H1 (cell line): ENCODE data around the gene RNFT1. TPM values are rescaled to one million over a fixed set of nuclear protein-coding genes. Genes with fewer than 3 reads are reported as not detected.

ENCODE experiments used
- CTCF ChIA-PET: fragments of 300-600 bp; sonication (Branson Sonifier 250); formaldehyde crosslinking; loops from one replicate; lab custom pipeline; 2021; ENCODE audit not compliant: partially characterized antibody; lab: Charles Lee
- POLR2A ChIA-PET: fragments of 300-600 bp; sonication (Branson Sonifier 250); formaldehyde crosslinking; loops from one replicate; lab custom pipeline; 2021; ENCODE audit warnings: inconsistent platforms; ENCODE audit not compliant: partially characterized antibody; lab: Charles Lee
- DNase-seq, 2 experiments: peaks; one replicate each; pipeline versions ENCODE4 v3.0.0 to v3.0.0-alpha.2; 2010 to 2022; ENCODE audit warnings: low spot score in 2 of 2, low read depth in 1 of 2, mixed read lengths in 1 of 2
- FAIRE-seq: peaks from 2 replicates; lab custom pipeline; 2011; peaks lifted over from hg19 to GRCh38; lab: Jason Lieb, UNC
- H2AFZ ChIP-seq: 2 replicates; pipeline ENCODE4 v1.8.1; 2012; ENCODE audit warnings: low read length, inconsistent platforms
- H2AK5ac ChIP-seq: 2 replicates; pipeline ENCODE4 v1.6.1; 2013; ENCODE audit warnings: low read depth, low read length
- H2BK120ac ChIP-seq: replicated peaks from 2 replicates; pipeline ENCODE3; 2013; ENCODE audit warnings: low read depth, low read length, inconsistent platforms
- H2BK12ac ChIP-seq: 2 replicates; pipeline ENCODE4 v1.6.1; 2013; ENCODE audit warnings: low read depth, low read length
- H2BK15ac ChIP-seq: 2 replicates; pipeline ENCODE4 v1.6.1; 2013; ENCODE audit warnings: low read length
- H2BK20ac ChIP-seq: 2 replicates; pipeline ENCODE4 v1.6.1; 2013; ENCODE audit warnings: low read length
- H2BK5ac ChIP-seq: 2 replicates; pipeline ENCODE4 v1.6.1; 2013; ENCODE audit warnings: low read depth, low read length
- H3K14ac ChIP-seq: 2 replicates; pipeline ENCODE4 v1.6.1; 2013; ENCODE audit warnings: inconsistent platforms; ENCODE audit not compliant: insufficient read length
- H3K18ac ChIP-seq: 2 replicates; pipeline ENCODE4 v1.6.1; 2013; ENCODE audit warnings: low read length; ENCODE audit errors: extremely low read depth
- H3K23ac ChIP-seq: 2 replicates; pipeline ENCODE4 v1.6.1; 2013; ENCODE audit warnings: inconsistent platforms; ENCODE audit not compliant: insufficient read length
- H3K23me2 ChIP-seq: 2 replicates; pipeline ENCODE4 v1.6.1; 2013; ENCODE audit warnings: low read depth, low read length
- H3K27ac ChIP-seq: 2 replicates; pipeline ENCODE4 v1.6.1; 2011; ENCODE audit warnings: low read depth, low read length, inconsistent platforms
- H3K27me3 ChIP-seq, 4 experiments: replicated peaks in 1 of 4; 1 replicate in 1 of 4; 2 replicates in 3 of 4; pipeline versions ENCODE4 v1.6.1 to v1.8.1; 2011 to 2013; ENCODE audit warnings: low read length in 3 of 4, mild to moderate bottlenecking in 3 of 4, inconsistent platforms in 2 of 4, mixed read lengths in 2 of 4, moderate library complexity in 1 of 4; ENCODE audit not compliant: control insufficient read depth in 3 of 4, insufficient read depth in 3 of 4; ENCODE audit errors: extremely low read depth in 1 of 4
- H3K36me3 ChIP-seq, 4 experiments: 2 replicates each; pipeline versions ENCODE4 v1.6.1 to v1.8.1; 2011 to 2013; ENCODE audit warnings: mild to moderate bottlenecking in 4 of 4, low read length in 3 of 4, moderate library complexity in 2 of 4, control low read depth in 1 of 4, inconsistent platforms in 1 of 4; ENCODE audit not compliant: insufficient read depth in 4 of 4, control insufficient read depth in 2 of 4
- H3K4ac ChIP-seq: replicated peaks from 2 replicates; pipeline ENCODE3; 2013; ENCODE audit warnings: low read length, low read depth, mixed read lengths, inconsistent platforms; ENCODE audit not compliant: insufficient read length
- H3K4me1 ChIP-seq, 4 experiments: replicated peaks in 1 of 4; 1 replicate in 1 of 4; 2 replicates in 3 of 4; pipeline versions ENCODE4 v1.6.1 to v1.8.1; 2011 to 2013; ENCODE audit warnings: low read length in 3 of 4, inconsistent platforms in 2 of 4, mixed read lengths in 1 of 4; ENCODE audit not compliant: insufficient read depth in 4 of 4, control insufficient read depth in 3 of 4
- H3K4me2 ChIP-seq, 2 experiments: 2 replicates each; pipeline versions ENCODE4 v1.6.1 to v1.8.1; 2011 to 2013; ENCODE audit warnings: low read depth in 2 of 2, low read length in 2 of 2, control low read depth in 1 of 2, inconsistent platforms in 1 of 2, mild to moderate bottlenecking in 1 of 2; ENCODE audit not compliant: insufficient read depth in 1 of 2
- H3K4me3 ChIP-seq, 4 experiments: fragments of 200-600, 300-600 bp in 1 of 4; sonication (generic), shearing (Covaris generic), sonication (Bioruptor Twin) in 1 of 4; 2 replicates each; pipeline versions ENCODE4 v1.5.1 to v1.8.1; 2011 to 2016; ENCODE audit warnings: low read length in 4 of 4, low read depth in 3 of 4, control low read depth in 2 of 4, inconsistent platforms in 2 of 4, mild to moderate bottlenecking in 2 of 4, mixed read lengths in 1 of 4, moderate library complexity in 1 of 4; ENCODE audit not compliant: insufficient read depth in 2 of 4; ENCODE audit errors: extremely low read depth in 1 of 4
- H3K56ac ChIP-seq: replicated peaks from 2 replicates; pipeline ENCODE3; 2013; ENCODE audit warnings: low read depth, mild to moderate bottlenecking, mixed read lengths, low read length, inconsistent platforms; ENCODE audit not compliant: insufficient read length
- H3K79me1 ChIP-seq: 2 replicates; pipeline ENCODE4 v1.6.1; 2013; ENCODE audit warnings: low read depth, low read length, control low read depth
- H3K79me2 ChIP-seq, 2 experiments: 2 replicates each; pipeline versions ENCODE4 v1.6.1 to v1.8.1; 2012 to 2013; ENCODE audit warnings: low read length in 2 of 2, mild to moderate bottlenecking in 2 of 2, inconsistent platforms in 1 of 2; ENCODE audit not compliant: insufficient read depth in 2 of 2, control insufficient read depth in 1 of 2
- H3K9ac ChIP-seq, 4 experiments: replicated peaks in 1 of 4; 1 replicate in 1 of 4; 2 replicates in 3 of 4; pipeline versions ENCODE4 v1.6.1 to v1.8.1; 2011 to 2013; ENCODE audit warnings: low read depth in 3 of 4, low read length in 3 of 4, control low read depth in 2 of 4, mild to moderate bottlenecking in 2 of 4, moderate library complexity in 2 of 4, inconsistent platforms in 1 of 4; ENCODE audit errors: extremely low read depth in 1 of 4
- H3K9me3 ChIP-seq, 2 experiments: 2 replicates each; pipeline versions ENCODE4 v1.6.1 to v1.8.1; 2012 to 2013; ENCODE audit warnings: mild to moderate bottlenecking in 2 of 2, moderate library complexity in 2 of 2, control low read depth in 1 of 2, inconsistent platforms in 1 of 2, low read depth in 1 of 2, low read length in 1 of 2, mixed read lengths in 1 of 2; ENCODE audit not compliant: insufficient read depth in 2 of 2
- H4K20me1 ChIP-seq, 2 experiments: replicated peaks in 1 of 2; 2 replicates each; pipeline versions ENCODE3 to v1.8.1; 2011 to 2013; ENCODE audit warnings: inconsistent platforms in 2 of 2, low read length in 2 of 2, mild to moderate bottlenecking in 1 of 2; ENCODE audit not compliant: insufficient read depth in 2 of 2, control insufficient read depth in 1 of 2
- H4K5ac ChIP-seq: 2 replicates; pipeline ENCODE4 v1.6.1; 2013; ENCODE audit warnings: low read length, low read depth, mixed read lengths, inconsistent platforms; ENCODE audit not compliant: insufficient read length
- H4K8ac ChIP-seq: 2 replicates; pipeline ENCODE4 v1.8.0; 2013; ENCODE audit warnings: mild to moderate bottlenecking, moderate library complexity, low read length, inconsistent platforms; ENCODE audit not compliant: insufficient read depth; ENCODE audit errors: extremely low read depth
- H4K91ac ChIP-seq: replicated peaks from 2 replicates; pipeline ENCODE3; 2013; ENCODE audit warnings: low read length, mixed read lengths, inconsistent platforms; ENCODE audit not compliant: insufficient read length
- ATF3 ChIP-seq: IDR thresholded peaks from 2 replicates; pipeline ENCODE4 v1.6.1; 2011; ENCODE audit warnings: low read depth, mild to moderate bottlenecking, low read length; ENCODE audit not compliant: insufficient read depth
- CBX8 ChIP-seq: fragments of 300-800, 300-1000 bp; sonication (generic); IDR thresholded peaks from 2 replicates; pipeline ENCODE4 v1.7.1; 2016; ENCODE audit warnings: low read depth, low read length, borderline replicate concordance
- CHD1 ChIP-seq: IDR thresholded peaks from 2 replicates; pipeline ENCODE4 v1.6.1; 2012; ENCODE audit warnings: low read depth, low read length, improper control_type of control experiment
- E2F6 ChIP-seq: IDR thresholded peaks from 2 replicates; pipeline ENCODE4 v1.6.1; 2012; ENCODE audit warnings: inconsistent platforms
- HDAC2 ChIP-seq, 2 experiments: fragments of 300-600 bp in 1 of 2; sonication (generic) in 1 of 2; IDR thresholded peaks; 2 replicates each; pipeline ENCODE4 v1.6.1; 2011 to 2012; ENCODE audit warnings: low read depth in 2 of 2, low read length in 2 of 2, mild to moderate bottlenecking in 2 of 2, moderate library complexity in 2 of 2, borderline replicate concordance in 1 of 2, inconsistent platforms in 1 of 2
- NRF1 ChIP-seq: IDR thresholded peaks from 2 replicates; pipeline ENCODE4 v1.6.1; 2011; ENCODE audit warnings: mild to moderate bottlenecking, low read depth, low read length, improper control_type of control experiment
- POLR2A ChIP-seq, 2 experiments: IDR thresholded peaks; 1 replicate in 1 of 2; 2 replicates in 1 of 2; pipeline ENCODE4 v1.6.1; 2011; ENCODE audit warnings: low read depth in 2 of 2, low read length in 2 of 2, mild to moderate bottlenecking in 2 of 2; ENCODE audit errors: control extremely low read depth in 1 of 2
- SUZ12 ChIP-seq: fragments of 200-600 bp; sonication (generic); IDR thresholded peaks from 2 replicates; pipeline ENCODE4 v1.6.1; 2012; ENCODE audit warnings: mild to moderate bottlenecking, inconsistent platforms, low read length, moderate library complexity, mixed read lengths
- TCF12 ChIP-seq: IDR thresholded peaks from 2 replicates; pipeline ENCODE4 v1.6.1; 2011; ENCODE audit warnings: low read depth, mild to moderate bottlenecking, low read length
- ZNF274 ChIP-seq: IDR thresholded peaks from 2 replicates; pipeline ENCODE4 v1.7.0; 2012; ENCODE audit warnings: low read length, borderline replicate concordance; ENCODE audit errors: extremely low read depth
- WGBS, 2 experiments: shearing (Covaris generic) in 1 of 2; methylation state at CpG; one replicate each; pipeline versions ENCODE4 v1.1.6 to v1.1.7; 2013 to 2015; ENCODE audit warnings: low lambda C conversion rate in 2 of 2, mixed read lengths in 2 of 2, inconsistent platforms in 1 of 2, low coverage in 1 of 2, missing lambda C conversion rate in 1 of 2; ENCODE audit not compliant: insufficient replicate concordance in 2 of 2, insufficient coverage in 1 of 2, insufficient read length in 1 of 2; ENCODE audit errors: extremely low coverage in 1 of 2, missing lambda C conversion rate in 1 of 2; 5-methylcytosine and 5-hydroxymethylcytosine counted together
- polyA plus RNA-seq, 7 experiments: library from polyadenylated mRNA; depleted of rRNA in 3 of 7; stranded (reverse) in 5 of 7; unstranded in 2 of 7; fragments of >200 nt in 5 of 7; fragments of 200-250 nt in 2 of 7; gene quantifications; 1 replicate in 5 of 7; 2 replicates in 1 of 7; 4 replicates in 1 of 7; pipeline versions ENCODE4 v1.2.1 to v1.2.3, GENCODE V29; 2011 to 2013; ENCODE audit warnings: missing spikeins in 2 of 7, mixed read lengths in 2 of 7
- total RNA-seq: library from RNA; stranded (reverse); fragmentation: NEBNext Ultra II Directional; extraction: Animal tissue kit (Norgen Biotek cat#: 25700); gene quantifications from 2 replicates; pipeline ENCODE4 v1.2.1, GENCODE V29; 2021

Gene RNFT1
- total and polyA plus RNA-seq, 2 of the 8 experiments (the other 6 are each of a cell fraction or from before 2014, with no cell fraction given): 3.0 to 5.2 TPM

- CTCF ChIA-PET: interaction anchor here (1.2 kb wide), 2 partner anchors 72 to 73 kb away, joined by 3 to 4 read pairs; no protein-coding TSS in a partner anchor
- Histone ChIP-seq H2AFZ (peak overlapping the region; percentile 77), H4K91ac (no peak overlapping the region), H3K4me3 (peak overlapping the region; percentile 62 to 92 (median 82)), H3K23me2 (peaks cover 11% of the 10 kb centered on the region), H2BK5ac (no peak overlapping the region), H3K23ac (no peak overlapping the region), H2BK20ac (no peak overlapping the region), H3K4me2 (peak overlapping the region; percentile 90 to 99), H2BK12ac (no peak overlapping the region), H4K20me1 (peaks cover 0 to 2% of the 10 kb centered on the region in 2 experiments), H2AK5ac (no peak overlapping the region), H3K79me1 (no peaks in the 10 kb centered on the region), H4K5ac (no peak overlapping the region), H3K4ac (no peak overlapping the region), H3K27ac (no peak overlapping the region), H3K79me2 (no peaks in the 10 kb centered on the region), H3K4me1 (peaks cover 0 to 8% (median 1%) of the 10 kb centered on the region in 4 experiments; a peak in 3 of 7 replicates), H3K14ac (no peak overlapping the region), H3K9ac (peak overlapping the region in 3 of 4 experiments; percentile 48 to 69 (median 48); a peak in 5 of 7 replicates), H2BK15ac (no peak overlapping the region), H3K9me3 (no peaks in the 10 kb centered on the region), H2BK120ac (no peak overlapping the region), H3K36me3 (no peaks in the 10 kb centered on the region), H3K18ac (no peak overlapping the region), H4K8ac (no peak overlapping the region; the same call in 1 of the 2 replicates), H3K56ac (no peak overlapping the region), H3K27me3 (peaks cover 0 to 6% (median 5%) of the 10 kb centered on the region in 4 experiments; a peak in 5 of 7 replicates)
- DNase-seq (peak in 1 of 2 experiments; percentile 48), FAIRE-seq (no peak)
- 18% methylated on average over 21 of the region's 21 CpGs; no CpG with 5 or more reads in 1 of the 2 experiments for WGBS, 2 experiments
- POLR2A ChIA-PET: interaction anchor here (1.0 to 1.6 kb wide), 4 partner anchors 50 to 344 kb away, joined by 3 to 8 read pairs (median 3); partner anchors contain the start of genes CLTC, PTRH2 and VMP1
- TF ChIP-seq CHD1 (no peak), POLR2A (IDR thresholded peaks at IDR 0.05; ENCODE audit: control extremely low read depth in 1 of 2, low read depth in 2 of 2, low read length in 2 of 2) (no peak), ZNF274 (no peak), NRF1 (no peak), ATF3 (no peak), TCF12 (no peak), E2F6 (no peak), SUZ12 (peak; percentile 27; the same call in 1 of the 2 replicates), CBX8 (no peak), HDAC2 (IDR thresholded peaks at IDR 0.05; ENCODE audit: borderline replicate concordance in 1 of 2, low read depth in 2 of 2, low read length in 2 of 2) (no peak)
Measured at GRCh38 chr17:59963738-59964481, 630 bp downstream of the RNFT1 start.
